Astrocyte (in vitro differentiated cells and primary cell): Measurements from ENCODE around the gene CNNM2.

Source experiments
- EZH2 ChIP-seq: IDR thresholded peaks from 2 replicates; pipeline ENCODE4 v1.6.1; 2012; ENCODE audit warnings: mild to moderate bottlenecking, low read length, inconsistent platforms; ENCODE audit not compliant: insufficient read depth
- TF ChIP-seq, protein P1 (sequence below): IDR thresholded peaks from 2 replicates; pipeline ENCODE4 v1.5.1; 2011; ENCODE audit warnings: low read depth, mild to moderate bottlenecking, inconsistent platforms, low read length, moderate library complexity; ENCODE audit not compliant: insufficient read depth

- TF ChIP-seq, protein P1, sequence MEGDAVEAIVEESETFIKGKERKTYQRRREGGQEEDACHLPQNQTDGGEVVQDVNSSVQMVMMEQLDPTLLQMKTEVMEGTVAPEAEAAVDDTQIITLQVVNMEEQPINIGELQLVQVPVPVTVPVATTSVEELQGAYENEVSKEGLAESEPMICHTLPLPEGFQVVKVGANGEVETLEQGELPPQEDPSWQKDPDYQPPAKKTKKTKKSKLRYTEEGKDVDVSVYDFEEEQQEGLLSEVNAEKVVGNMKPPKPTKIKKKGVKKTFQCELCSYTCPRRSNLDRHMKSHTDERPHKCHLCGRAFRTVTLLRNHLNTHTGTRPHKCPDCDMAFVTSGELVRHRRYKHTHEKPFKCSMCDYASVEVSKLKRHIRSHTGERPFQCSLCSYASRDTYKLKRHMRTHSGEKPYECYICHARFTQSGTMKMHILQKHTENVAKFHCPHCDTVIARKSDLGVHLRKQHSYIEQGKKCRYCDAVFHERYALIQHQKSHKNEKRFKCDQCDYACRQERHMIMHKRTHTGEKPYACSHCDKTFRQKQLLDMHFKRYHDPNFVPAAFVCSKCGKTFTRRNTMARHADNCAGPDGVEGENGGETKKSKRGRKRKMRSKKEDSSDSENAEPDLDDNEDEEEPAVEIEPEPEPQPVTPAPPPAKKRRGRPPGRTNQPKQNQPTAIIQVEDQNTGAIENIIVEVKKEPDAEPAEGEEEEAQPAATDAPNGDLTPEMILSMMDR = no peak
- TF ChIP-seq EZH2 = no peak
These were observed 39.5 kb upstream of the CNNM2 start for GRCh38 chr10:102878629-102879028.
